Inferior parietal cortex (tissue), 1 donor: ENCODE measurements around the gene OPRL1.

ENCODE experiments used
- DNase-seq: peaks from one replicate; pipeline ENCODE4 v3.0.0-alpha.2; 2016; ENCODE audit errors: extremely low spot score

OPRL1 gene

GRCh38 chr20:64056639-64056888 is 23.3 kb upstream of the OPRL1 start:
- no peak for DNase-seq

GRCh38 chr20:64056889-64057627 is 22.8 kb upstream of the OPRL1 start:
- no peak for DNase-seq

GRCh38 chr20:64057628-64058498 is 22.0 kb upstream of the OPRL1 start:
- DNase-seq = peak; percentile 48

GRCh38 chr20:64058536-64058935 is 21.3 kb upstream of the OPRL1 start:
- no peak for DNase-seq

- DNase-seq = no peak
Observed at GRCh38 chr20:64062276-64062595, 17.6 kb upstream of the OPRL1 start.

GRCh38 chr20:64062596-64063388 is 17.1 kb upstream of the OPRL1 start, which contains the start of gene TCEA2:
Gene TCEA2 (plus strand): TSS chr20:64063198. CDS start chr20:64063313, 115 bp downstream.
- peak; percentile 97 for DNase-seq

GRCh38 chr20:64063389-64064144 is 16.3 kb upstream of the OPRL1 start:
- DNase-seq = no peak

GRCh38 chr20:64064145-64064698 is 15.7 kb upstream of the OPRL1 start:
- no peak for DNase-seq

GRCh38 chr20:64065062-64065973 is 14.6 kb upstream of the OPRL1 start:
- no peak for DNase-seq

- no peak for DNase-seq
Observed at GRCh38 chr20:64065974-64066343, 13.9 kb upstream of the OPRL1 start.

- no peak for DNase-seq
Observed at GRCh38 chr20:64067005-64067632, 12.8 kb upstream of the OPRL1 start.

GRCh38 chr20:64067733-64068307 is 12.1 kb upstream of the OPRL1 start:
- DNase-seq = no peak

- no peak for DNase-seq
Observed at GRCh38 chr20:64068386-64069208, 11.3 kb upstream of the OPRL1 start.

GRCh38 chr20:64069209-64069613 is 10.7 kb upstream of the OPRL1 start:
- DNase-seq = no peak

GRCh38 chr20:64069614-64070243 is 10.2 kb upstream of the OPRL1 start:
- DNase-seq = no peak

GRCh38 chr20:64070244-64070993 is 9.5 kb upstream of the OPRL1 start:
- DNase-seq = no peak
